Pancreas (tissue), 10 donors: ENCODE results near the gene ITGB5. TPM values are rescaled to one million over a fixed set of nuclear protein-coding genes. Genes with fewer than 3 reads are reported as not detected.

Experiments
- ATAC-seq, 4 donors: fragments of 200-7000 bp; cut with Tn5 transposase; one replicate each; pipeline versions ENCODE4 v1.8.0 to v1.9.1; 2020; ENCODE audit warnings: mild to moderate bottlenecking in 4 of 4, moderate library complexity in 4 of 4
- DNase-seq, 6 donors: peaks; one replicate each; pipeline ENCODE4 v3.0.0-alpha.2; 2020
- FAIRE-seq: peaks from 2 replicates; lab custom pipeline; 2012; peaks lifted over from hg19 to GRCh38; lab: Jason Lieb, UNC
- H3K27ac ChIP-seq, 4 donors: fragments of 200-600 bp; sonication (generic); 1 replicate in 3 of 4; 2 replicates in 1 of 4; pipeline versions ENCODE4 v1.5.0 to v1.8.0; 2020
- H3K27me3 ChIP-seq, 4 donors: fragments of 200-600 bp; one replicate each; pipeline ENCODE4 v1.8.0; 2021
- H3K36me3 ChIP-seq, 3 donors: fragments of 200-600 bp; sonication (generic) in 1 of 3; one replicate each; pipeline versions ENCODE4 v1.5.0 to v1.8.0; 2020 to 2021
- H3K4me1 ChIP-seq, 3 donors: fragments of 200-600 bp; one replicate each; pipeline ENCODE4 v1.8.0; 2021
- H3K4me3 ChIP-seq, 4 donors: fragments of 200-600 bp; sonication (generic) in 2 of 4; one replicate each; pipeline versions ENCODE4 v1.5.0 to v1.8.0; 2020 to 2021
- H3K9me3 ChIP-seq, 4 donors: fragments of 200-600 bp; one replicate each; pipeline ENCODE4 v1.8.0; 2021
- WGBS, 2 donors: extraction: QIAGEN DNeasy Blood & Tissue Kit; methylation state at CpG; one replicate each; pipeline ENCODE4 v1.1.7; 2013; 5-methylcytosine and 5-hydroxymethylcytosine counted together
- intact Hi-C, 3 donors: fragments of 100-400 bp; cut with DNase I; formaldehyde crosslinking; loops; one replicate each; pipeline versions ENCODE4 v1.11.1 to v1.14.2; 2022
- polyA plus RNA-seq, 2 donors: library from polyadenylated mRNA; stranded (reverse); fragments of 200-250 nt; gene quantifications; one replicate each; pipeline ENCODE4 v1.2.3, GENCODE V29; 2013
- total RNA-seq, 6 donors: library from RNA; stranded (reverse); fragmentation: NEBNext Ultra II Directional in 4 of 6; extraction: Animal tissue kit (Norgen Biotek cat#: 25700) in 4 of 6; gene quantifications; one replicate each; pipeline versions ENCODE4 v1.2.1 to v1.2.4, GENCODE V29; 2021 to 2023
- TF ChIP-seq, protein P1 (sequence below), 4 donors: fragments of 200-600 bp; sonication (generic) in 3 of 4; IDR thresholded peaks; one replicate each; pipeline versions ENCODE4 v1.5.0 to v1.8.0; 2021; ENCODE audit warnings: antibody characterized with exemption in 4 of 4
- donor health status: healthy with polysubstance abuse.
- donor health status: DM: no; HTN: no; CAD: no; lungs with moderate emphysema.
- donor health status: DM: no; HTN: no; CAD: no.
- donor health status: control.
- donor health status: control.
- donor health status: Bipolar disorder and iron deficiency.
- donor health status: DM: yes; HTN: yes; CAD: no.
- donor health status: DM: no; HTN: no; CAD: no.
- donor health status: DM: no; HTN: no; CAD: no.
- donor health status: DM: yes; HTN: yes; CAD: no.

Gene ITGB5
- total and polyA plus RNA-seq, 8 donors = 9.5 to 69.9 (median 24.5) TPM

DNA sequence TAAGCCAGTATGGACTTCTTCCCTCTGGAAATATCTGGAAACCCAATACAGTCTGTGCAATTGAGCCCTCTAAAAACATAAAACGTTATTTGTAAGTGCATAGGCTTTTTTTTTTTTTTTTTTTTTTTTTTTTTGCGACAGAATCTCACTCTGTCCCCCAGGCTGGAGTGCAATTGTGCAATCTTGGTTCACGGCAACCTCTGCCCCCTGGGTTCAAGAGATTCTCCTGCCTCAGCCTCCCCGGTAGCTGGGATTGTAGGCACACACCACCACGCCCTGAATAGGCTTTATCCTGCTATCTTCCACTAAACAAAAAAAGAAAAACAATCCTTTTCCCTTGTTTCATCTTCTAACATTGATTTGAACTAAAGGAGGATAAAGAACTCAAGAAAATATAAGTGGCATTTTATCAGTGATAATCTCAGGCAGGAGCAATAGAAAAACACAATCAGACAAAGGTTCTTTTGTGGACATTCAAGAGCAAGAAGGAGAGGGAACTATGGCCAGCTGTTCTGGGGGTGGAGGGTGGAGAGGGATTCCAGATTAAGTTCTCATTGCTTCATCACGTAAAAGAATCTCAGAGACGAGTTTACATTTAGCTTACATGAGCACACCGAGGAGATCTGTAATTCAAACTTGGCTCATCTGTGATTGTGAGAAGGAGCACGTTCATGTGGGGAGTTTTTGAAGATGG lies 68.6 kb downstream of the ITGB5 start:
- DNase-seq (no peak), FAIRE-seq (no peak), ATAC-seq (no peak)
- intact Hi-C loops = no loop called here
- H3K27ac ChIP-seq = no peak overlapping the region
- peaks cover 0 to 12% (median 8%) of the 10 kb centered on the region in 3 donors for H3K4me1 ChIP-seq
- H3K27me3 ChIP-seq = no peaks in the 10 kb centered on the region
- no peak overlapping the region for H3K4me3 ChIP-seq
- no peaks in the 10 kb centered on the region for H3K9me3 ChIP-seq
- TF ChIP-seq, protein P1, sequence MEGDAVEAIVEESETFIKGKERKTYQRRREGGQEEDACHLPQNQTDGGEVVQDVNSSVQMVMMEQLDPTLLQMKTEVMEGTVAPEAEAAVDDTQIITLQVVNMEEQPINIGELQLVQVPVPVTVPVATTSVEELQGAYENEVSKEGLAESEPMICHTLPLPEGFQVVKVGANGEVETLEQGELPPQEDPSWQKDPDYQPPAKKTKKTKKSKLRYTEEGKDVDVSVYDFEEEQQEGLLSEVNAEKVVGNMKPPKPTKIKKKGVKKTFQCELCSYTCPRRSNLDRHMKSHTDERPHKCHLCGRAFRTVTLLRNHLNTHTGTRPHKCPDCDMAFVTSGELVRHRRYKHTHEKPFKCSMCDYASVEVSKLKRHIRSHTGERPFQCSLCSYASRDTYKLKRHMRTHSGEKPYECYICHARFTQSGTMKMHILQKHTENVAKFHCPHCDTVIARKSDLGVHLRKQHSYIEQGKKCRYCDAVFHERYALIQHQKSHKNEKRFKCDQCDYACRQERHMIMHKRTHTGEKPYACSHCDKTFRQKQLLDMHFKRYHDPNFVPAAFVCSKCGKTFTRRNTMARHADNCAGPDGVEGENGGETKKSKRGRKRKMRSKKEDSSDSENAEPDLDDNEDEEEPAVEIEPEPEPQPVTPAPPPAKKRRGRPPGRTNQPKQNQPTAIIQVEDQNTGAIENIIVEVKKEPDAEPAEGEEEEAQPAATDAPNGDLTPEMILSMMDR (IDR thresholded peaks at IDR 0.05) = no peak
- H3K36me3 ChIP-seq = no peaks in the 10 kb centered on the region
- 82 to 87% methylated on average over 9 of the region's 9 CpGs for WGBS, 2 donors

DNA sequence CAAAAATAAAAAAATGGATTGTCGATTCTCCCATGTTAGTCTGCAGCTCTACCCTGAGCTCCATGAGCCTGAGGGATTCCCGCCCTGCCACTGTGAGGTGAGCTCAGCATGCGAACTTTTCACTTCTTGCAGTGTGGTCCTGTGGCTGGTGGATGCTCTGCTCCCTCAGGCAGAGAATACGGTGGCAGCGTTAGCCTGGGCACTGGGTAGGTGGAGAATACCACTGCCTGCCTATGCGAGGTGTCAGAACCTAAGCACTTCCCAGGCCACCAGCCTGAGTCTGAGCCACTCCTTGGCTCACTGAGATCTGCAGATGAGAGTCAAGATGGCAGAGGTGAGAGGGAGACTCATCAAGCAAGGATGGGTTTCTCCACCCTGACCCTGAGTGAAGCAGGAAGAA lies 70.1 kb downstream of the ITGB5 start:
- H3K4me3 ChIP-seq = no peak overlapping the region
- FAIRE-seq (no peak), ATAC-seq (no peak), DNase-seq (no peak)
- 97 to 98% methylated on average over 6 of the region's 6 CpGs for WGBS, 2 donors
- TF ChIP-seq, protein P1 (IDR thresholded peaks at IDR 0.05) = no peak
- no peaks in the 10 kb centered on the region for H3K27me3 ChIP-seq
- H3K36me3 ChIP-seq = no peaks in the 10 kb centered on the region
- intact Hi-C loops = no loop called here
- no peak overlapping the region for H3K27ac ChIP-seq
- H3K9me3 ChIP-seq = no peaks in the 10 kb centered on the region
- H3K4me1 ChIP-seq = peaks cover 0 to 12% (median 8%) of the 10 kb centered on the region in 3 donors

- intact Hi-C loops = no loop called here
- Histone ChIP-seq H3K27me3 (no peaks in the 10 kb centered on the region), H3K27ac (no peak overlapping the region), H3K9me3 (no peaks in the 10 kb centered on the region), H3K4me3 (no peak overlapping the region), H3K36me3 (no peaks in the 10 kb centered on the region), H3K4me1 (peaks cover 0 to 12% (median 8%) of the 10 kb centered on the region in 3 donors)
- TF ChIP-seq, protein P1 (IDR thresholded peaks at IDR 0.05) = no peak
- no peak for ATAC-seq
- 80 to 85% methylated on average over 4 of the region's 4 CpGs for WGBS, 2 donors
- no peak for FAIRE-seq
- DNase-seq = no peak
Observed at GRCh38 chr3:124816206-124816605, 71.0 kb downstream of the ITGB5 start.

- ATAC-seq (peak in 1 of 4 donors; percentile 13), FAIRE-seq (no peak), DNase-seq (no peak)
- 96 to 98% methylated on average over 5 of the region's 5 CpGs for WGBS, 2 donors
- Histone ChIP-seq H3K9me3 (no peaks in the 10 kb centered on the region), H3K4me3 (no peak overlapping the region), H3K4me1 (peaks cover 0 to 12% (median 8%) of the 10 kb centered on the region in 3 donors), H3K27me3 (no peaks in the 10 kb centered on the region), H3K27ac (no peak overlapping the region), H3K36me3 (no peaks in the 10 kb centered on the region)
- intact Hi-C loops = no loop called here
- TF ChIP-seq, protein P1 (IDR thresholded peaks at IDR 0.05) = no peak
Observed at GRCh38 chr3:124815781-124816180, 71.4 kb downstream of the ITGB5 start.
